Measurements from ENCODE around the gene LRRC19.

DNA sequence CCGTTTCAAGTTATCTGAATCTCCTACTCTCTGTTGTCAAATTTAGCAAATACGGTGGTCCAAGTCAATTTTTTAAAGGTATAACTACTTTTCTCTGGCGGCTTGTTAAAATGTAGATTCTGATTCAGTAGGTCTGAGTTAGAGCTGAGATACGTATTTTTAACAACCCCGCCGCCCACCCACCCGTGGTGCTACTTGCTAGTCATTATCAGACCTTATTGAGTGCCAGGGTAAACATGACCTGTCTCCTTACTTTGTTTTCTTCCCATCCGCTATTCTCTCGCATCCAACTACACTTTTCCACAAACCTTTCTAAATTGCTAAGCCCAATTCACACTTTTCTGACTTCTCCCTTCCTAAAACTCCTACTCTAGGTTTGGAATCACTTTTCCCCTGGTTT is 57.7 kb downstream of the LRRC19 start:
- TF ChIP-seq, protein P1, sequence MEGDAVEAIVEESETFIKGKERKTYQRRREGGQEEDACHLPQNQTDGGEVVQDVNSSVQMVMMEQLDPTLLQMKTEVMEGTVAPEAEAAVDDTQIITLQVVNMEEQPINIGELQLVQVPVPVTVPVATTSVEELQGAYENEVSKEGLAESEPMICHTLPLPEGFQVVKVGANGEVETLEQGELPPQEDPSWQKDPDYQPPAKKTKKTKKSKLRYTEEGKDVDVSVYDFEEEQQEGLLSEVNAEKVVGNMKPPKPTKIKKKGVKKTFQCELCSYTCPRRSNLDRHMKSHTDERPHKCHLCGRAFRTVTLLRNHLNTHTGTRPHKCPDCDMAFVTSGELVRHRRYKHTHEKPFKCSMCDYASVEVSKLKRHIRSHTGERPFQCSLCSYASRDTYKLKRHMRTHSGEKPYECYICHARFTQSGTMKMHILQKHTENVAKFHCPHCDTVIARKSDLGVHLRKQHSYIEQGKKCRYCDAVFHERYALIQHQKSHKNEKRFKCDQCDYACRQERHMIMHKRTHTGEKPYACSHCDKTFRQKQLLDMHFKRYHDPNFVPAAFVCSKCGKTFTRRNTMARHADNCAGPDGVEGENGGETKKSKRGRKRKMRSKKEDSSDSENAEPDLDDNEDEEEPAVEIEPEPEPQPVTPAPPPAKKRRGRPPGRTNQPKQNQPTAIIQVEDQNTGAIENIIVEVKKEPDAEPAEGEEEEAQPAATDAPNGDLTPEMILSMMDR (IDR thresholded peaks at IDR 0.05) = no peak
- TF ChIP-seq POLR2A (IDR thresholded peaks at IDR 0.05) (no peak), POLR2AphosphoS5 (IDR thresholded peaks at IDR 0.05) (no peak), EP300 (IDR thresholded peaks at IDR 0.05) (no peak)

All from gastroesophageal sphincter (tissue), 3 donors.